ENCODE measurements around the gene PHLDA3.
"Not testable (repeated sequence)": the region's sequence is repeated elsewhere in the genome, so short reads cannot be mapped to it uniquely, and the experiment has no call there.

The PHLDA3 gene

DNA sequence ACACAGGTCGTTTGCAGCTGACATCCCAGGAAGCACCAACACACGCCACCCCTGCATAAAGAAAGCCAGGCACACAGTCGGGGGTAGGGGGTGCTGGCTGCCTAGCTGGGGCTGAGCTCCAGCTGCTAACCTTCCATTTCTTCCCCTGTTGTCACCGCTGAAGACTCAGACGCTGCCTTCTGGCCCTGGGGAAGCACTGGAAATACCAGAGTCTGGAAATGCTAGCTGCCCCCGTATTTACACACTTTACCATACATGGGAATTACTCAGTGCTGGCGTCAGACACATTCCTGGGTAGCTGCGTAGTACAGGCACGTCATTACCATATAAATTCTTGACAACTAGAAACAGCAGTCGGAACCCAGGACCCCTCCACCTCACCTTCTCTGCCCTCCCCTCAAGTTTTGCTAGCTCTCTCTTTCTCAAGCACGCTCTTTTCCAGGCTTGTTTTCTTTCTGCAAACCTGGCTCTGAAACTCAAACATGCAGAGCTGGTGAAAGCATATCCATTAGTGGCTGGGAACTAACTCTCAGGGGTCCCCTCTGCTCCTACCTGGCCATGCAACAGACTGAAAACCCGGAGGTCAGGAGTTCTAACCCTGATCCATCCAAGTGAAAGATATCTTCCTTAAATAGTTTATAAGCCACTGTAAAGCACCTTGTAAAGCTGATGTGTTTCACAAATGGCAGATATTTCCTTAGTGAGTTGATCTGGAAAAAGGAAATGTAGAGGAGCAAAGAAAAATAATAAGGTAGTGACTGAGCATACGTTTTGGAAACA is 34.6 kb upstream of the PHLDA3 start:
- DNase-seq = no peak

DNA sequence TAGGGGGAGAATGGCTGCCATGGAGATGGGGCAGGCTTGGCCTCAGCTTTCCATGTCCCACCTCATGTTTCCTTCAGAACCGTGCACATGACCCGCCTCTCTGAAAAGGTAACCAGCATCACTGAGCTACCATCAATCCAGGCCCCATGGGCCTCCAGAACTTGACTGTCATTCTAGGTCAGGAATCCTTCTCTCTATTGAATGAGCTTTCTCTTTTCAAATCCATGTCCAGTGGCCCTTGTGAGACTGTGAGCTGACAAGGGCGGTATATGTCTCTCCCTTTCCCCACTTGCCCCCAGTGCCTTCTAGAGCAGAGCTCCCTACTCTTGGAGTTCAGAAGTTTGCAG is 33.5 kb upstream of the PHLDA3 start:
- no peak for DNase-seq

- DNase-seq = no peak
Observed at GRCh38 chr1:201501812-201502510, 33.0 kb upstream of the PHLDA3 start.

- DNase-seq = no peak
Observed at GRCh38 chr1:201501144-201501543, 32.2 kb upstream of the PHLDA3 start.

- DNase-seq = no peak
Observed at GRCh38 chr1:201500670-201501120, 31.7 kb upstream of the PHLDA3 start.

DNA sequence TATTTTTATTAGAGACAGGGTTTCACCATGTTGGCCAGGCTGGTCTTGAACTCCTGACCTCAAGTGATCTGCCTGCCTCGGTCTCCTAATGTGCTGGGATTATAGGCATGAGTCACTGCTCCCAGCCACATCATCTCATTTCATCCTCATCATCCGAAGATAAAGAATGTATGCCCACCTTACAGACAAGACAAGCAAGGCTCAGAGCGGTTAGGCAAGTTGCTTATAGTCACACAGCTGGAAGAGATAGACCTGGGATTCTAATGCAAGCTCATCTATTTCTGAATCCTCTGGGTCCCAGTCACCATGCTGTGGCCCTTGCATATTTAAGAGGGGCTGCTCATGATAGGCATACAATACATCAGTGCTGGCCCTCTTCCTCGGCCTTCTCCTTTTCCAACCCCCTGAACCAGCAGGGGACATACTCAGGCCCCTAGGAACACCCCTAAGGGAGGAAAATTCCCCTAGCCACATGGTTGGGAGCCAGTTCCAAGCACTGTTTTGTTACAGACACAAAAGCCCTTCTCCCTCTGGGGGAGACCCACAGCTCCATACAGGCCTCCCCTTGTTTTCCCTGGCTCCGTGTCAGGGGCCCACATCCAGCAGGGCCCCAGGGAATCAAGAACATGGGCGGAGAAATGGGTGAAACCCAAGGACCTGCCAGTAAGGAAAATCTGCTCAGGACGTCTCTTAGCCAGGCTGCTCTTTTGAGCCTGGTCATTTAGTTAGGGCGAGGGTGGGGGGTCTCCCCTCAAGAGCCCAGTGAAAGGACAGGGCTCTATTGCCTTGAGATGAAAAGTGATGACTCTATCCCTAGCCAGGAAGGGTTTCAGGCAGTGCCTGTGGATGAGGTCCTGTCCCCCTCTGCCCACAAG is 31.0 kb upstream of the PHLDA3 start:
- no peak for DNase-seq

DNA sequence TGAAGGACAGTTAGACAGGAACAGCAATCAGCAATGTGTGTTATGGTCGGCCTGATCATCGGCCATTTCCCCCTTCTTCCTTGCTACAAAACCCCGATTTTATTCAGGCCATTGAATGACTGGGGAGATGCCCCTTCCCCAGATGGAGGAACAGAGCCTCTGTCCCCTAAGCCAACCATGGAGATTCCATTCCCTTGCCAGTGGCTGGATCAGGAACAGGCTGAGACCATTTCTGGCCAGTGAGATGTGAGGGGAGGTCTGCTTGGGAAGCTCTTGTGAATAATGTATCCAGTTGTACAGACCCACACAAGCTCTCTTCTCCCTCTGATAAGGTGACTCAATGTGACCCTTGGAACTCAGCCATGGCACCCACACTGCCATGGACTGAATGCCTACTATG is 30.2 kb upstream of the PHLDA3 start:
- no peak for DNase-seq

- no peak for DNase-seq
Observed at GRCh38 chr1:201498621-201499020, 29.6 kb upstream of the PHLDA3 start.

DNA sequence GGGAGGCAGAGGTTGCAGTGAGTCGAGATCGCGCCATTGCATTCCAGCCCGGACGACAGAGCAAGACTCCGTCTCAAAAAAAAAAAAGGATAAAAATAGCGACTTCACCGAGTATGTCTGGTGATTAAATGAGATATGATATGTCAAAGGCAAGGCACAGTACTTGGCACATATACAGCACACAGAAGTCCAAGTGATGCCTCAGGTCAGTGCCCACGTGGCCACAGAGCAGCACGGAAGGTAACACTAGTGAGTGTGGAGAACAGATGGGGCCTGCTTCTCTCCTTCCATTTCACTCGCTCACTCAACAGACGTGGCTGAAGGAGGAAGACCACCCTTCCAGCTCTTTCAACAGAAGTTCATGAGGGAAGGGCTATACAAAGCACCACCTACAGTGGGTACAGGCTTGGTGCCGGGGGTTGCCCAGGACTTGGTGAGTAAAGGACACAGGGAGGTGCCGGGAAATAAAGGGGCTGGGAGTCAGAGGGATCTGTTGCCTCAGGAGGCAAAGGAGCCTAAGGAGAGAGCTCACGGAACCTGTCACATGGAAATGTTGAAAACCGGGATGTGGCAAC is 29.0 kb upstream of the PHLDA3 start:
- no peak for DNase-seq

DNA sequence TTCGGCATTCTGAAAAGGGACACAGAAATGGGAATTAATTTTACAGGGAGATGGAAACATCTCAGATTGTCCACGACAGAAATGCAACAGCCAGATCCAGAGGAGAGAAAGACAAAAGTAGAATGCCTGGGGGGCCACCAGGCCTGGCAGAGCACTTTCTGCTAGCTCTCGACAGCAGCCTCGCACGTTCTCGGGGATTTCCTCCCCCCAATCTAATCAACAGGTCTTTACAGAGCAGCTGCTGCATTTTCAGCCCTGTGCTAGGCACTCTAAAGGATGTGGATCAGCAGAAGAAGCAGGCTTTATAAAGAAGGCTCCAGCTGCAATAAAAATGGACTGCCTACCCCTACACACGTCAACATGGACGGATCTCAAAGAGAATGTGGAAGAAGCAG is 27.3 kb upstream of the PHLDA3 start:
- DNase-seq = no peak

- DNase-seq = no peak
Observed at GRCh38 chr1:201495551-201496295, 26.7 kb upstream of the PHLDA3 start.

DNA sequence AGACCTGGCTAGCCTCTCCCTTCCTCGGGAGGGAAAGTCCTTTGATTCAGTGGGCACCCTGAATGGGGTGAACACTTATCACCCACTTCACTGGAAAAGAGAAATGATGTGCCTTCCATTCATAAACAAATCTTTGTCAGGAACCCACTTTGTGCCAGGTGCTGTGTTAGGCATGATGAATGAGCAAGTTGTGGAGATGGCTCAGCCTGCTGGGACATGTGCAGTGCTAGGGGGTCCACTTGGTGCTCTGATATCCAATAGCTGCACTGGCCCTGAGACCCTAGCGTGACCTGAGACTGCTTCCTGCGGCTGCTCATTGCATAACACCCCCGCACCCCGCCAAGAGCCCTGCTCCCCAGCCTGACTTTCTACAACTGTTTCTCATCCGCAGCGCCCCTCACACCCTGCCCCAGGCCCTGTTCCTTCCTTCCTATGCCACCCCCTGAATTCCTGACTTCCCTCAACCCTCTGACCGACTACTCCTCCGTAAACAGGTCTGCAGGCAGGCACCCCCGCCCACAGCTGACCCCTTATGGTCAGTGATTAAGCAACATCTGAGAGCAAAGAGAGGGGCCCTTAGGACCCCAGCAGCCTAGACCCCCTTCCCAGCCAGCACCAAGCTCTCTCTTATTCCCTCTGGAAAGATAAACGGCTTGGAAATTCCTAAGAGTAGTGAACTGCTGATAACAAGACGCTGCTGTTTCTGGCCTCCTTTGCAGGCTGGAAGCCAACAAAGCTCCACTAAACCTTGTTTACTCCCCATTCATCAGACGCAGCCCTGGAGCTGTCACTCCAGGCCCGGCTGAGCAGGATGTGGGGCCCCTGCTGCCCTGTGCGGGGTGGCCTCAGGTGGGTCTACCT is 25.0 kb upstream of the PHLDA3 start:
- no peak for DNase-seq

GRCh38 chr1:201493026-201493656 is 24.2 kb upstream of the PHLDA3 start:
- not testable (repeated sequence) for DNase-seq

DNA sequence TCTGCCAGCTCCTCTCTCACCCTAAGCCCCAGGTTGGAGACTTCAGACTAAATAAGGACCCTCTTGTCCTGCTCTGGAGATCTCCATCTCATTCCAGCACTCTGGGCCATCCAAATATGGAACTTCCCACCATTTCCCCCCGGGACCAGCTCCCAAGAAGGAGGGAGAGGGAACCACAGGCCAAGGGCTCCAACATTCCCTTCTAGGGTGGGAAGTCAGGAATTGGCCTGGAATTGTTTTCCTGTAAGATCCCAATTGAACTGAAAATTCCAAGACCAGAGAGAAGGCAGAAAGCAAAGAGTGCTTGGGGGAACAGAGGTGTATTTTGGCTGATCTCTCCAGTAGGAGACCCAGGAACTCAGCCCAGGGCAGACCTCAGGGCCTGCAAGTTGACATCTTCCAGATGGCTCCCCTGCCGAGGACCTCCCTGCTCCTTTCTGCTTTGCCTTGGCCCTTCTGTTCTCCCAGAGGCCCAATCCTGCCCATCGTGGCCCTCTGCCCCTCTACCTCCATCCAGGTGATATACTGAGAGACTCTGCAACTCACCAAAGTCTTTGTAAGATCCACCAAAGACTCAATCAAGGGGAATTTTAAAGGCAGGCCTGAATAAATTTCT is 23.0 kb upstream of the PHLDA3 start:
- DNase-seq = no peak

DNA sequence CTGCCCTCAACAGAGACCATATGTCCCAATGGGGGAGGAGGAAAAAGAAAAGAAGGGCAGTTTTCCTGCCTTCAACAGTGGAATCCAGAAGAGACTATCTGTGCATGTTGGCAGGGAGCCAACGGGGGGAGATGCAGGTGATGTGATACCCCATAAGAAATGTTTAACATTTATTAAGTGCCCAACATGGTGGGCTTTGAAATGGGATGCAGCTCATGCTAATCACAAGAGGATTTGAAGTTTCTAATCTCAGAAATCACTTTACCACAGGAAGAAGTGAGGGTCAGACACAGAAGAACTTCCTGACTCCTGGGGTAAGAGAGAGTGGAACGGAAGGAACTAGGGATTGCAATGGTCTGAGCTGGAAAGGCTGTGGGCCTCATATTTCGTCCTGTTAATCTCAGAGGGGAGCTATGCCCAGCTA is 21.7 kb upstream of the PHLDA3 start:
- DNase-seq = no peak

GRCh38 chr1:201489643-201490261 is 20.8 kb upstream of the PHLDA3 start:
- DNase-seq = no peak

DNA sequence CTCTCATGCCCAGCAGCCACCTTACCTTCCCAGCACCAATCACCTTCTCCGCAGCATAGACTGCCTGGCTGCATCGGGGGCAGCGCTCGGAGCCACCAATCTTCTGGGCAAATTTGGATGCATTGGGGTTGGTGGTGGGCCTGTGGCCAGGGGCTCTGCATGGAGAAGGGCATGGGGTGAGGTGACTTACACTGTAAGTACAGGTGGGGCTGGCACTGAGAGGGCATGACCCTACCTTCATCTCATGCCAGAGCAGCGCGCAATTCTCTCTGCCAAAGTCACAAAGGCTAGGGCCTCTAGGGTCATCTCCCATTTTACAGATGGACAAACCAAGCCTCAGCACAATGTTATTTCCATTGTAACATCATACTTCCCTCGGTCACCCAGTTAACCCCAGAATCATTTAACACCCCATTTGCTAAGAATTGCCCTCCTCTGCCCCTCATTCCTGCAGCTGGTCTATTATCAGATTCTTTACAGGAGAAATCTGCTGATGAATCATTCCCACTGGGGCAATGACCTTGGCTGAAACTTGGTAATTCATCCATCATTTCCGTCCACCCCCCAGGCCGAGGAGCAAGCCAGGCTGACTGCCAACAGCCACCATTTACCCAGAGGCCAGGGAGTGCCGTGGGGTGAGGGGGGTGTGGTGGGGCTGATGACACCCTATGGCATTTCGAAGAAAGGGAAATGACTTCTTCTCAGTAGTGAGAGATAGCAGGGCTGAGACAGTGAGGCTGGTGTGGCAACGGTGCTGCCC is 20.0 kb upstream of the PHLDA3 start:
- no peak for DNase-seq

DNA sequence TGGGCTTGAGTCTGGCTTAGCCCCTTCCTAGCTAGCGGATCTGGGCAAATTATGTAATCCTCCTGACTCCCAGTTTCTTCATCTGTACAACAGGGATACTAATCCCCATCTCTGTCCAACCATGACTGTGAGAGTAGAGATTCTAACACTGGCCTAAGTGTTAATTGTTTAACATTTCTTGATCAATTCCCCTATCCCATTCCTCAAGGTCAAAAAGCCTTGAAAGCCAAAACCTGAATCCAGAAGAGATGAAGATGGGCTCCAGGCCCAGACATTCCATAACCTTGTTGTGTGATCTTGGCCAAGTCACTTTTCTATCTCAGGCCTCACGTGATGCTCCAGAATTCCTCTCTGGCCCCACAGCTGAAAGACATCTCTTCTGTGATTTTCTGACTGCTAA is 18.8 kb upstream of the PHLDA3 start:
- DNase-seq = no peak

DNA sequence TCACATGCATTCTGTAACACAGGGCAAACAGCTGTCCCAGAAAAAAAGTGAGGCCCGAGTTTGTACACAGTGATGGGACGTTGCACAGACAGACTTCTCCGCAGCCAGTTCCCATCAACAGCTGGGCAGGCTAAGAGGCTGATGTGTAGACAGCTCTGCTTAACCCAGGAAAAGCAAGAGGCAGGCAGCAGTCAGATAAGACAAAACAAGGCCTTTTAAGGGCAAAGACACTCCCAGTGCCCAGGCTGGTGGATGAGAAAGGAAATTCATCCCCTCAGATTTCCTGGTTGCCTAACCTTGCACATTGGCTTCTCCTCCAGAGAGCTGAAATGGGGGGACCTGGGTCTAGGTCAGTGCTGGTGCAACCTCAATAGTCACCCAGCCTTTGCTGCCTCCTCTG is 17.2 kb upstream of the PHLDA3 start:
- no peak for DNase-seq

Measured in cortex of kidney (tissue), 1 donor.